NCI-H2196 treated with DMSO at 0.1 percent for 48 hours (cell line): ENCODE data around the gene B4GALNT2.
"Not testable (repeated sequence)": the region's sequence is repeated elsewhere in the genome, so short reads cannot be mapped to it uniquely, and the experiment has no call there.

Experiments used
- DNase-seq: peaks from one replicate; lab custom pipeline; 2025; ENCODE audit not compliant: unreplicated experiment; lab: John Stamatoyannopoulos, UW

The B4GALNT2 gene

DNA sequence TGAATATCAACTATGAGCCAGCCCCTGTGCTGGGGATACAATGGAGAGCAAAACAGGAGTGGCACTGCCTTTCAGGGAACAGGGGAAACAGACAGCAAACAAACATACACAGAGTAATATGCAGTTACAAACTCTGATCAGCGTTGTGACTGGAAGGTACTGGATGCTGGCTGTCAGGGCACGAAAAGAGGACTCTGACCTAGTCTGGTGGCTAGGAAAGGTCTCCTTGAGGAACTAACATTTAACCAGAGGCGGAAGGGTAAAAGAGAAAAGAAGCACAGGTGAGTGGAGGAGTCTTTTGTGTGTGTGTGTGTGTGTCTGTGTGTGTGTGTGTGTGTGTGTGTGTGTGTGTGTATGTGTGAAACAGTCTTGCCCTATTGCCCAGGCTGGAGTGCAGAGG lies 12.4 kb upstream of the B4GALNT2 start:
- no peak for DNase-seq

DNA sequence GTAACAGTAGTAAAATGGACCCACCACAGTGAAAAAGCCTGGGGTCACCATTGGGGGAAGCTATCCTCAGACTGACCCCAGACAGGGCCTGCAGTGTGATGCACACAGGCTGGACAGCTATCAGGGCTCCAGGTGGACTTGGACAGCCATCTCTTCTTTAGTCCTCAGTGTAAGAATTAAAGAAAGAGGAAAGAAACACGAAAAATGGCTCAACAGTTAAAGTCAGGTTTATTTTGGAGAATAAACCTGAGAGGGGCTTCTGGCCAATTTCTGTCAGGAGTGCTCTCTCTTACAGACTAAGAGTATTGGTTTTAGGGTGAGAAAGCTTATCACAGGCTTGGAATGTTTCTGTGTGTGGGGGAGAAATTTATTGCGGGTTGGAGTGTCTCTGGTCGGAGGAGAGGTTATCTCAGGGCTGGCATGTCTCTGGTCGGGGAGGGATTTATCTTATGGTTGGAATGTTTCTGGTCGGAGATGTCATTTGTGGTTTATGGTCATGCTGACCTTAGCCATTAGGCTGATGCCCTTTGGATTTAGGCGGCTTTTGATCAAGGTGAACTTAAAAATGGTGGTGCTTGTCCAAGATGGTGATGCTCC lies 10.8 kb upstream of the B4GALNT2 start:
- DNase-seq, result no peak

DNA sequence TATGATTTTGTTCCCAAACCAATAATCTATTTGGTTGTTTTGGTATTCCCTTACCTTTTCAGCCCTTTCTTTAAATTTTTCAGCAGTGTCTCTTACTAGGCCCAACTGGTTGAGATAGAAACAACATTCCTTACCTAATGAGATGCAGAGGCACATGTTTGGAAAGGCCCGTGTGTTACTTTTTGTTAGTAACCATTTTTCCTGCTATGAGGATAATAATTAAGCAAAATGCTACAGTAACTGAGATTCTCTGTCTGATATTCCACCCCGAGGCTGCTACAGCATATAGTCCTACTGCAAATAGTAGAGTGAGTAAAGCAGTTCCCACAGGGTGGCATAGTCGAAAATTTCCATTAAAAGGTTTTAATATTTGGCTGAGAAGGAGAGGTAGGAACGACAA lies 10.0 kb upstream of the B4GALNT2 start:
- no peak for DNase-seq

- DNase-seq, result no peak
Measured at GRCh38 chr17:49123061-49123460, 9.5 kb upstream of the B4GALNT2 start.

DNA sequence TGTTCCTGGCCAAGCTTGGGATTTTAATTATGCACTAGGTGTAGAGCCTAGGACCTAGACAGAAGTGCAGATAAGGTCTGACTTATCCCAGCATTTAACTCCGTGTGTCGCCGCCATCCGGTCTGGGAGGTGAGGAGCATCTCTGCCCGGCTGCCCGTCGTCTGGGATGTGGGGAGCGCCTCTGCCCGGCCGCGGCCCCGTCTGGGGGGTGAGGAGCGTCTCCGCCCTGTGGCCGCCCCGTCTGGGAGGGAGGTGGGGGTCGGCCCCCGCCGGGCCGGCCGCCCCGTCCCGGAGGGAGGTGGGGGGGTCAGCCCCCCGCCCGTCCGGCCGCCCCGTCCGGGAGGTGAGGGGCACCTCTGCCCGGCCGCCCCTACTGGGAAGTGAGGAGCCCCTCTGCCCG lies 7.1 kb upstream of the B4GALNT2 start:
- no peak for DNase-seq

DNA sequence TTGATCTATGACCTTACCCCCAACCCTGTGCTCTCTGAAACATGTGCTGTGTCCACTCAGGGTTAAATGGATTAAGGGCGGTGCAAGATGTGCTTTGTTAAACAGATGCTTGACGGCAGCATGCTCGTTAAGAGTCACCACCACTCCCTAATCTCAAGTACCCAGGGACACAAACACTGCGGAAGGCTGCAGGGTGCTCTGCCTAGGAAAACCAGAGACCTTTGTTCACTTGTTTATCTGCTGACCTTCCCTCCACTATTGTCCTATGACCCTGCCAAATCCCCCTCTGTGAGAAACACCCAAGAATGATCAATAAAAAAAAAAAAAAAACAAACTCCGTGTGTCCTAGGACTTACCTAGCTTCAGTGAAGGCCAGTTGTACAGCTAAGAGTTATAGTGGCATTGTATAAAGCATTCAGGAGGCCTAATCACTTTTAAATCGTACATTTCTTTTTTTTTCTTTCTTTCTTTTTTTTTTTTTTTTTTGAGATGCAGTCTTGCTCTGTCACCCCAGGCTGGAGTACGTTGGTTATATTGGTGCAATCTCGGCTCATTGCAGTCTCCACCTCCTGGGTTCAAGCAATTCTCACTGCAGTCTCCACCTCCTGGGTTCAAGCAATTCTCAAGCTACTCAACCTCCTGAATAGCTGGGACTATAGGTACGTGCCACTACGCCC lies 6.2 kb upstream of the B4GALNT2 start:
- DNase-seq, result not testable (repeated sequence)

GRCh38 chr17:49129359-49129950 lies 3.1 kb upstream of the B4GALNT2 start:
- not testable (repeated sequence) for DNase-seq

- DNase-seq, result no peak
Measured at GRCh38 chr17:49130891-49131290, 1.7 kb upstream of the B4GALNT2 start.

- DNase-seq, result no peak
Measured at GRCh38 chr17:49132317-49132698, 261 bp upstream of the B4GALNT2 start.

DNA sequence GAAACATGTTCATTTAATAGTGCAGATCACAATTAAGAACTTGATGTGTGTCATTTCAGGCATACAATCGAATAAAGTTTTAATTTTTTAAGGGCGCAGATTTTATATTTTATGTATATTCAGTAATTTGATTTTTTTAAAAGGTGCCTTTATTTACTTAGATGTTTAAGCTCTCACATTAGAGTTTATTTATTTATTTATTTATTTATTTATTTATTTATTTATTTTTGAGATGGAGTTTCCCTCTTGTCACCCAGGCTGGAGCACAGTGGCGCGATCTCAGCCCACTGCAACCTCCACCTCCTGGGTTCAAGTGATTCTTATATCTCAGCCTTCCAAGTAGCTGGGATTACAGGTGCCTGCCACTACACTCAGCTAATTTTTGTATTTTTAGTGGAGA lies 3.8 kb downstream of the B4GALNT2 start:
- DNase-seq, result no peak

DNA sequence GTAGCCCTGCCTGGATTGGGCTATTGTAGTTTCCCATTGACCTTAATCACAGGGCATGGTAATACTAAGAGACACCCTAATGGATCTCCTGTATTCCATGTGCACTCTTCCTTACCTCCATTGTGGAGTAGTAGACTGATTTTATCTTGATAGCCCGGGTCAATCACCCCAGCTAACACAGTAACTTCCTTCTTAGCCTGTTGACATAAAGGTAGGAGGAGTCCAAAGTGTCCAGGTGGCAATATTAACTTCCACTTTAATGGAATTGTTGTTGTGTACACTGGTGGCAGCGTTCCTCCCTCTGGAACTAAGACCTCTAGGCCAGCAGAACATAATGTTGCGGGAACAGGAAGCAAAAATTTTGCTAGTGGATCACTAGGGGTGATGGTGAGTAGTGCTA lies 13.1 kb downstream of the B4GALNT2 start:
- not testable (repeated sequence) for DNase-seq

- DNase-seq, result no peak
Measured at GRCh38 chr17:49146620-49147306, 14.2 kb downstream of the B4GALNT2 start.

- DNase-seq, result no peak
Measured at GRCh38 chr17:49148171-49148570, 15.6 kb downstream of the B4GALNT2 start.

GRCh38 chr17:49151996-49152395 lies 19.4 kb downstream of the B4GALNT2 start:
- no peak for DNase-seq

- no peak for DNase-seq
Measured at GRCh38 chr17:49156256-49156655, 23.7 kb downstream of the B4GALNT2 start.

- DNase-seq, result no peak
Measured at GRCh38 chr17:49157784-49158183, 25.2 kb downstream of the B4GALNT2 start.

DNA sequence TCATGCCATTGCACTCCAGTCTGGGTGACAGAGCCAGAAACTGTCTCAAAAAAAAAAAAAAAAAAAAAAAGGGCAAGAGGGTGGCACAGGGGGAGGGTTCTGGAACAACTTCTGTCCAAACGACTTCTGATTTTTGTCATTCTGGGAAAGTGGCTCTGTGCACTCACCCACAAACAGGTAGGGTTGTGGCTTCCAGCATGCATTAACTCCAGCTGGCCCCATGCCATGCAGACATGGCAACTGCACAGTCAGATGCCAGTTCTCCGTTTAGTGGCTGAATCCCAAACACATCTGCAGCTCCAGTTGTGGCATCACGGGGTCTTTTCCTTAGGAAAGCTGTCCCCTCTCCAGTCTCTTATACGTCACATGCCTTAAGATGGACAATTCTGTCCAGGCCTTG lies 30.3 kb downstream of the B4GALNT2 start:
- no peak for DNase-seq

GRCh38 chr17:49165143-49165542 lies 32.6 kb downstream of the B4GALNT2 start:
- no peak for DNase-seq

- no peak for DNase-seq
Measured at GRCh38 chr17:49168706-49169105, 36.1 kb downstream of the B4GALNT2 start.

- no peak for DNase-seq
Measured at GRCh38 chr17:49170216-49170615, 37.6 kb downstream of the B4GALNT2 start.

GRCh38 chr17:49170711-49171110 lies 38.1 kb downstream of the B4GALNT2 start:
- not testable (repeated sequence) for DNase-seq

DNA sequence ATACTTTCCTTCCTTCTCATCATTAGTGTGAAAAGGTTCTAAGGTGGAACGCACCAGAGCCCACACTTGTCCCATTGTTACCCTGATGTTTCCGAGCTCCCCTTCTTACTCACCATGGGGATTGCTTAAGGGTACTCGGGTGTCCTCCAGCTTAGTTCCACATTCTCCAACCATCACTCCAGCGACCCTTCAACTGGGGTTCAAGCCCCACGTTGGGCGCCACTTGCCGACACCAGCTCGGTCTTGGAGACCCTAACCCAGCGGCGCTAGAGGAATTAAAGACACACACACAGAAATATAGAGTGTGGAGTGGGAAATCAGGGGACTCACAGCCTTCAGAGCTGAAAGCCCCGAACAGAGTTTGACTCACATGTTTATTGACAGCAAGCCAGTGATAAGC lies 43.4 kb downstream of the B4GALNT2 start:
- DNase-seq, result not testable (repeated sequence)
